Measurements from ENCODE around the gene ANKRD27. TPM values are rescaled to one million over a fixed set of nuclear protein-coding genes. Genes with fewer than 3 reads are reported as not detected.
"Not testable (repeated sequence)": the region's sequence is repeated elsewhere in the genome, so short reads cannot be mapped to it uniquely, and the experiment has no call there.

The ANKRD27 gene
- total RNA-seq, 8 experiments from 2014 or later: 13.1 to 25.0 (median 15.0) TPM

GRCh38 chr19:32696771-32697170 lies 21.8 kb upstream of the ANKRD27 start:
- in situ Hi-C loops (cut with MboI; ENCODE audit: low pct_unique_long_range_greater_than_20kb in 2 of 9, low sequenced_read_pairs in 9 of 9, unreplicated experiment in 9 of 9); H3K27ac ChIP-seq; ATAC-seq (replicated peaks in 6 of 8); H3K4me3 ChIP-seq: not testable (repeated sequence)
- WGBS, 10 experiments: 80 to 100% methylated on average over 1 to 3 of the region's 3 CpGs; no CpG with 5 or more reads in 8 of the 10 experiments
- peaks cover 15 to 24% of the 10 kb centered on the region in 2 donors for H3K4me1 ChIP-seq (replicated peaks in 1 of 2)

GRCh38 chr19:32695506-32695905 lies 20.5 kb upstream of the ANKRD27 start:
- H3K4me3 ChIP-seq; in situ Hi-C loops (cut with MboI; ENCODE audit: low pct_unique_long_range_greater_than_20kb in 2 of 9, low sequenced_read_pairs in 9 of 9, unreplicated experiment in 9 of 9); H3K27ac ChIP-seq; ATAC-seq (replicated peaks in 6 of 8): not testable (repeated sequence)
- H3K4me1 ChIP-seq (replicated peaks in 1 of 2): peaks cover 20 to 32% of the 10 kb centered on the region in 2 donors
- 73 to 100% (median 90%) methylated on average over 3 to 6 of the region's 6 CpGs; no CpG with 5 or more reads in 1 of the 10 experiments for WGBS, 10 experiments

GRCh38 chr19:32694851-32695250 lies 19.9 kb upstream of the ANKRD27 start:
- H3K4me3 ChIP-seq; H3K27ac ChIP-seq; ATAC-seq (replicated peaks in 6 of 8); in situ Hi-C loops (cut with MboI; ENCODE audit: low pct_unique_long_range_greater_than_20kb in 2 of 9, low sequenced_read_pairs in 9 of 9, unreplicated experiment in 9 of 9): not testable (repeated sequence)
- H3K4me1 ChIP-seq (replicated peaks in 1 of 2): peaks cover 20 to 32% of the 10 kb centered on the region in 2 donors
- WGBS, 10 experiments: 71 to 100% (median 80%) methylated on average over 1 to 2 of the region's 2 CpGs; no CpG with 5 or more reads in 5 of the 10 experiments

GRCh38 chr19:32694316-32694715 lies 19.3 kb upstream of the ANKRD27 start:
- H3K4me3 ChIP-seq; ATAC-seq (replicated peaks in 6 of 8); in situ Hi-C loops (cut with MboI; ENCODE audit: low pct_unique_long_range_greater_than_20kb in 2 of 9, low sequenced_read_pairs in 9 of 9, unreplicated experiment in 9 of 9); H3K27ac ChIP-seq: not testable (repeated sequence)
- 67 to 100% (median 90%) methylated on average over 1 to 2 of the region's 2 CpGs; no CpG with 5 or more reads in 6 of the 10 experiments for WGBS, 10 experiments
- H3K4me1 ChIP-seq (replicated peaks in 1 of 2): peaks cover 20 to 32% of the 10 kb centered on the region in 2 donors

- ATAC-seq (replicated peaks in 6 of 8); H3K27ac ChIP-seq; in situ Hi-C loops (cut with MboI; ENCODE audit: low pct_unique_long_range_greater_than_20kb in 2 of 9, low sequenced_read_pairs in 9 of 9, unreplicated experiment in 9 of 9): not testable (repeated sequence)
- Histone ChIP-seq H3K4me3 (peak overlapping the region; percentile 59 to 80 (median 70)), H3K4me1 (replicated peaks in 1 of 2) (peaks cover 20 to 32% of the 10 kb centered on the region in 2 donors)
- 83 to 100% (median 95%) methylated on average over 1 to 13 of the region's 20 CpGs; no CpG with 5 or more reads in 1 of the 10 experiments for WGBS, 10 experiments
These were observed 18.4 kb upstream of the ANKRD27 start for GRCh38 chr19:32693151-32694108.

- in situ Hi-C loops (cut with MboI; ENCODE audit: low pct_unique_long_range_greater_than_20kb in 2 of 9, low sequenced_read_pairs in 9 of 9, unreplicated experiment in 9 of 9): no loop called here
- H3K4me3 ChIP-seq: peak overlapping the region; percentile 59 to 80 (median 70)
- no peak for ATAC-seq (replicated peaks in 6 of 8)
- H3K4me1 ChIP-seq (replicated peaks in 1 of 2): peaks cover 20 to 32% of the 10 kb centered on the region in 2 donors
- H3K27ac ChIP-seq: peak overlapping the region in 1 of 2 donors; percentile 85
- 0 to 87% (median 42%) methylated on average over 1 to 3 of the region's 7 CpGs; no CpG with 5 or more reads in 4 of the 10 experiments for WGBS, 10 experiments
These were observed 17.7 kb upstream of the ANKRD27 start for GRCh38 chr19:32692727-32693061.

- peaks cover 20 to 32% of the 10 kb centered on the region in 2 donors for H3K4me1 ChIP-seq (replicated peaks in 1 of 2)
- 0 to 90% (median 15%) methylated on average over 1 to 12 of the region's 93 CpGs; no CpG with 5 or more reads in 6 of the 10 experiments for WGBS, 10 experiments
- peak overlapping the region; percentile 82 to 85 for H3K27ac ChIP-seq
- peak in 7 of 8 experiments; percentile 66 to 82 (median 72) for ATAC-seq (replicated peaks in 6 of 8)
- in situ Hi-C loops (cut with MboI; ENCODE audit: low pct_unique_long_range_greater_than_20kb in 2 of 9, low sequenced_read_pairs in 9 of 9, unreplicated experiment in 9 of 9): no loop called here
- H3K4me3 ChIP-seq: peak overlapping the region; percentile 59 to 80 (median 70)
These were observed 17.2 kb upstream of the ANKRD27 start for GRCh38 chr19:32691952-32692726.

GRCh38 chr19:32691291-32691951 lies 16.4 kb upstream of the ANKRD27 start, which contains the start of gene NUDT19:
Gene NUDT19 (plus strand): TSS chr19:32691821. CDS start chr19:32691961, 140 bp downstream.
- WGBS, 10 experiments: 0 to 90% (median 34%) methylated on average over 1 to 14 of the region's 32 CpGs; no CpG with 5 or more reads in 2 of the 10 experiments
- Histone ChIP-seq H3K4me3 (peak within 1 kb of the TSS; percentile 59 to 80 (median 70)), H3K4me1 (replicated peaks in 1 of 2) (peaks cover 20 to 32% of the 10 kb centered on the region in 2 donors), H3K27ac (peak within 1 kb of the TSS; percentile 82 to 85)
- in situ Hi-C loops (cut with MboI; ENCODE audit: low pct_unique_long_range_greater_than_20kb in 2 of 9, low sequenced_read_pairs in 9 of 9, unreplicated experiment in 9 of 9): no loop called here
- ATAC-seq (replicated peaks in 6 of 8): peak; percentile 85 to 98 (median 96)

- no peak overlapping the region for H3K4me3 ChIP-seq
- in situ Hi-C loops (cut with MboI; ENCODE audit: low pct_unique_long_range_greater_than_20kb in 2 of 9, low sequenced_read_pairs in 9 of 9, unreplicated experiment in 9 of 9): no loop called here
- WGBS, 10 experiments: 60 to 100% (median 100%) methylated on average over 1 of the region's 1 CpG; no CpG with 5 or more reads in 7 of the 10 experiments
- ATAC-seq (replicated peaks in 6 of 8): no peak
- peaks cover 14 to 17% of the 10 kb centered on the region in 2 donors for H3K4me1 ChIP-seq (replicated peaks in 1 of 2)
- no peak overlapping the region for H3K27ac ChIP-seq
These were observed 13.3 kb upstream of the ANKRD27 start for GRCh38 chr19:32688311-32688710.

- Histone ChIP-seq H3K27ac (no peak overlapping the region), H3K4me3 (no peak overlapping the region), H3K4me1 (replicated peaks in 1 of 2) (peaks cover 8 to 10% of the 10 kb centered on the region in 2 donors)
- WGBS, 10 experiments: 75 to 100% (median 95%) methylated on average over 1 to 3 of the region's 4 CpGs; no CpG with 5 or more reads in 3 of the 10 experiments
- in situ Hi-C loops (cut with MboI; ENCODE audit: low pct_unique_long_range_greater_than_20kb in 2 of 9, low sequenced_read_pairs in 9 of 9, unreplicated experiment in 9 of 9): no loop called here
- no peak for ATAC-seq (replicated peaks in 6 of 8)
These were observed 12.7 kb upstream of the ANKRD27 start for GRCh38 chr19:32687681-32688080.

GRCh38 chr19:32686847-32687475 lies 12.0 kb upstream of the ANKRD27 start:
- in situ Hi-C loops (cut with MboI; ENCODE audit: low pct_unique_long_range_greater_than_20kb in 2 of 9, low sequenced_read_pairs in 9 of 9, unreplicated experiment in 9 of 9): no loop called here
- Histone ChIP-seq H3K4me1 (replicated peaks in 1 of 2) (peaks cover 5 to 8% of the 10 kb centered on the region in 2 donors), H3K27ac (no peak overlapping the region), H3K4me3 (no peak overlapping the region)
- 43 to 100% (median 86%) methylated on average over 1 to 6 of the region's 6 CpGs; no CpG with 5 or more reads in 3 of the 10 experiments for WGBS, 10 experiments
- no peak for ATAC-seq (replicated peaks in 6 of 8)

GRCh38 chr19:32682317-32682716 lies 7.3 kb upstream of the ANKRD27 start:
- no peak overlapping the region for H3K27ac ChIP-seq
- peak in 2 of 8 experiments; percentile 57 to 70 for ATAC-seq (replicated peaks in 6 of 8)
- 15 to 100% (median 75%) methylated on average over 1 to 4 of the region's 4 CpGs; no CpG with 5 or more reads in 1 of the 10 experiments for WGBS, 10 experiments
- peaks cover 0 to 4% of the 10 kb centered on the region in 2 donors for H3K4me1 ChIP-seq (replicated peaks in 1 of 2)
- no peak overlapping the region for H3K4me3 ChIP-seq
- in situ Hi-C loops (cut with MboI; ENCODE audit: low pct_unique_long_range_greater_than_20kb in 2 of 9, low sequenced_read_pairs in 9 of 9, unreplicated experiment in 9 of 9): no loop called here

All from motor neuron (in vitro differentiated cells).